Upper lobe of right lung (tissue), 1 donor: ENCODE measurements around the gene PPIF. TPM values are rescaled to one million over a fixed set of nuclear protein-coding genes. Genes with fewer than 3 reads are reported as not detected.

ENCODE experiments used
- ATAC-seq: fragments of 200-7000 bp; cut with Tn5 transposase; one replicate; pipeline ENCODE4 v1.9.1; 2020; ENCODE audit warnings: mild to moderate bottlenecking, moderate library complexity
- DNase-seq: peaks from one replicate; pipeline ENCODE4 v3.0.0-alpha.2; 2020
- H3K27ac ChIP-seq: fragments of 200-600 bp; one replicate; pipeline ENCODE4 v1.8.0; 2022
- H3K27me3 ChIP-seq: fragments of 200-600 bp; one replicate; pipeline ENCODE4 v1.8.0; 2022; ENCODE audit warnings: mild to moderate bottlenecking
- H3K36me3 ChIP-seq: fragments of 200-600 bp; one replicate; pipeline ENCODE4 v1.8.0; 2022
- H3K4me1 ChIP-seq: fragments of 200-600 bp; one replicate; pipeline ENCODE4 v1.8.0; 2022
- H3K4me3 ChIP-seq: fragments of 200-600 bp; one replicate; pipeline ENCODE4 v1.8.0; 2022; ENCODE audit warnings: mild to moderate bottlenecking
- H3K9me3 ChIP-seq: fragments of 200-600 bp; one replicate; pipeline ENCODE4 v1.8.0; 2022
- CTCF ChIP-seq: fragments of 200-600 bp; IDR thresholded peaks from one replicate; pipeline ENCODE4 v1.8.0; 2022; ENCODE audit warnings: antibody characterized with exemption
- intact Hi-C: fragments of 100-400 bp; cut with DNase I; formaldehyde crosslinking; loops from one replicate; pipeline ENCODE4 v1.11.0; 2022
- total RNA-seq: library from RNA; stranded (reverse); fragmentation: NEBNext Ultra II Directional; extraction: Animal tissue kit (Norgen Biotek cat#: 25700); gene quantifications from one replicate; pipeline ENCODE4 v1.2.1, GENCODE V29; 2021
- donor health status: DM: no; HTN: yes; CAD: no; lungs with severe emphysema.

The PPIF gene
- total RNA-seq, 1 donor from 2014 or later, result 30.7 TPM

- peak; percentile 90 for DNase-seq
- peaks cover 7% of the 10 kb centered on the region for H3K4me1 ChIP-seq
- peaks cover 3% of the 10 kb centered on the region for H3K9me3 ChIP-seq
- ATAC-seq, result peak; percentile 90
- H3K27me3 ChIP-seq, result no peaks in the 10 kb centered on the region
- H3K4me3 ChIP-seq, result no peak overlapping the region
- intact Hi-C loops, result loop anchor here (5.0 kb wide), 1 partner anchor 93 kb away; no protein-coding TSS in a partner anchor
- peak; percentile 99 for TF ChIP-seq CTCF
- no peaks in the 10 kb centered on the region for H3K36me3 ChIP-seq
- no peak overlapping the region for H3K27ac ChIP-seq
Measured at GRCh38 chr10:79374312-79375191, 27.3 kb downstream of the PPIF start.

GRCh38 chr10:79375321-79376077 lies 28.2 kb downstream of the PPIF start:
- no peak for DNase-seq
- Histone ChIP-seq H3K27ac (no peak overlapping the region), H3K4me1 (peaks cover 16% of the 10 kb centered on the region), H3K9me3 (peaks cover 2% of the 10 kb centered on the region), H3K4me3 (no peak overlapping the region), H3K36me3 (no peaks in the 10 kb centered on the region), H3K27me3 (no peaks in the 10 kb centered on the region)
- no peak for ATAC-seq
- TF ChIP-seq CTCF, result no peak
- intact Hi-C loops, result no loop called here

GRCh38 chr10:79376078-79376628 lies 28.9 kb downstream of the PPIF start:
- H3K4me3 ChIP-seq, result no peak overlapping the region
- no peak for ATAC-seq
- intact Hi-C loops, result no loop called here
- H3K4me1 ChIP-seq, result peaks cover 22% of the 10 kb centered on the region
- TF ChIP-seq CTCF, result no peak
- no peaks in the 10 kb centered on the region for H3K27me3 ChIP-seq
- no peak for DNase-seq
- no peaks in the 10 kb centered on the region for H3K36me3 ChIP-seq
- no peak overlapping the region for H3K27ac ChIP-seq
- no peaks in the 10 kb centered on the region for H3K9me3 ChIP-seq

- DNase-seq (no peak), ATAC-seq (no peak)
- H3K9me3 ChIP-seq, result no peaks in the 10 kb centered on the region
- no peak overlapping the region for H3K4me3 ChIP-seq
- H3K27ac ChIP-seq, result no peak overlapping the region
- no peaks in the 10 kb centered on the region for H3K27me3 ChIP-seq
- intact Hi-C loops, result no loop called here
- peaks cover 26% of the 10 kb centered on the region for H3K4me1 ChIP-seq
- no peaks in the 10 kb centered on the region for H3K36me3 ChIP-seq
- TF ChIP-seq CTCF, result no peak
Measured at GRCh38 chr10:79376751-79377556, 29.7 kb downstream of the PPIF start.
